Stimulated activated CD4-positive, alpha-beta T cell treated with anti-CD3 and anti-CD28 coated beads, Interleukin-1b, Interleukin-23, amount 100 ng/mL, for 48 hours (primary cell): ENCODE data around the gene ROBO1.
"Not testable (repeated sequence)": the region's sequence is repeated elsewhere in the genome, so short reads cannot be mapped to it uniquely, and the experiment has no call there.

Experiments used
- DNase-seq: peaks from one replicate; pipeline ENCODE4 v3.0.0-alpha.2; 2020

ROBO1 gene

DNA sequence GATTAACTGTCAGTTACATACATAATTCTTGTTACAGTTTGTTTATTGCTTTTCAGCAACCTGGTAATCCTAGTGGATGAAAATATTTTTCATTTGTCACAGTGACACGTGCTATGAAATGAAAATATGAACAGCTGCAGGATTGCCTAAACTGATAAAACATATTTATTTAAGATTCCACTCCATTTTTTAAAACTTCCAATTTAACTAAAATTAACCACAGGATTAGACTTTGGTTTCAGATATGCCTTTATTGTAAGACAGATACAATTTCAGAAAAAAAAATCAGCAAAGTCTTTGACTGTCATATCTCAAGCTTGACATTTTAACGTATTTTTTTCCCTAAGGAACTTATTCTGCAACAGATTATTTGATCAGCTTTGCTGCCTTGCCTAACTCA lies 550.7 kb downstream of the ROBO1 start:
- DNase-seq: no peak

DNA sequence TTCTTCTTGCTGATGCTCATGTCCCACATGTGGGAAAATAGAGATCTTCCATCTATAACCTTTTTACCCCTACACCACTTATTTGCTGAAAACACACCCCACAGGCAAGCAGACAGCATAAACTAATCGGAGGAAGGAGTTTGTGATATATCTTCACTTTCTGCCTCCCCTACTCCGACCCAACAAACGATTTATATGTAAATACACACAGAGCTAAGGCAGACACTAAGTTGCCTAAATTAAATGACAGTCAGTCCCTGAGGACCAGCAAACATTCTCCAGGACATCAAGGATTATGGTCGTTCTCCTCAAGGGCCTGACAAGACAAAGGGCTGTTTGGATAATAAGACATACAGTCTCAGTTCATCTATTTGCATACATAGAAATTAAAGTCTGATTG lies 552.5 kb downstream of the ROBO1 start:
- DNase-seq: no peak

DNA sequence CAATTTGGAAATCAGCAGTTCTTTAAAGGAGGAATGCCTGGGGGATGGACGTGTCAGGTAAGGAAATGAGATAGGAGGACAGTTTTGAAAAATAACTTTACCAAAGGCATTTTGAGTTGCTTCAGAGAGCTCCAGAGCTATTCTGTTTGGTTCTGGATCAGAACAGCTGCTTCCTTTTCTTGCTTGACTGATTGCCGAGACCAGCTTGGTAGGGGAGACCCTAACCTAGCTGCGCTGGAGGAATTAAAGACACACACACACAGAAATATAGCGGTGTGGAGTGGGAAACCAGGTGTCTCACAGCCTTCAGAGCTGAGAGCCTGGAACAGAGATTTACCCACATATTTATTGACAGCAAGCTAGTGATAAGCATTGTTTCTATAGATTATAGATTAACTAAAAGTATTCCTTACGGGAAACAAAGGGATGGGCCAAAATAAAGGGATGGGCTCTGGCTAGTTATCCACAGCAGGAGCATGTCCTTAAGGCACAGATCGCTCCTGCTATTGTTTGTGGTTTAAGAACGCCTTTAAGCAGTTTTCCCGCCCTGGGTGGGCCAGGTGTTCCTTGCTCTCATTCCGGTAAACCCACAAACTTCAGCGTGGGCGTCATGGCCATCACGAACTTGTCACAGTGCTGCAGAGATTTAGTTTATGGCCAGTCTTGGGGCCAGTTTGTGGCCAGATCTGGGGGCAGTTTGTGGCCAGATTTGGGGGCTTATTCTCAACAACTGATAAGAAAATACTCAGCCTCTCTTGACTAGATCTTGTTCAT lies 556.0 kb downstream of the ROBO1 start:
- DNase-seq: no peak

GRCh38 chr3:79204351-79204750 lies 563.4 kb downstream of the ROBO1 start:
- no peak for DNase-seq

GRCh38 chr3:79203144-79203519 lies 564.7 kb downstream of the ROBO1 start:
- no peak for DNase-seq

GRCh38 chr3:79202471-79203143 lies 565.2 kb downstream of the ROBO1 start:
- DNase-seq: no peak

DNA sequence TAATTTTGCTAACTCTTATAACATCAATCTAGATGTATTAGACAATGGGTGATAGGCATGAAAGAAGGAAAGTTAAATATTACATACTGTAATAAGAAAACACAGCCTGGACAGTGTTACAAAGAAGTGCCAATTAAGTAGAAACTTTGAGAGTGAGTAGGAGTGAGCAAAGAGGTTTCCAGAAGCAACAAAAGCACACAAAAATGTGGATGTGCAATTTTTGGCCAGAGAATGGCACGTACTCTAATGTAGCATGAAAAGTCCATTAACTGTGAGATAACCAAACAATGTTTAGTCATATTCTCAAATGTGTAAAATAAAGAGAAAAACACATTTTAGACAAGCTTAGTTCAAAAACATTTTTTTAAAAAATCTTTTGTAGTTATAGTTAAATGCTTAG lies 567.3 kb downstream of the ROBO1 start:
- DNase-seq: no peak

DNA sequence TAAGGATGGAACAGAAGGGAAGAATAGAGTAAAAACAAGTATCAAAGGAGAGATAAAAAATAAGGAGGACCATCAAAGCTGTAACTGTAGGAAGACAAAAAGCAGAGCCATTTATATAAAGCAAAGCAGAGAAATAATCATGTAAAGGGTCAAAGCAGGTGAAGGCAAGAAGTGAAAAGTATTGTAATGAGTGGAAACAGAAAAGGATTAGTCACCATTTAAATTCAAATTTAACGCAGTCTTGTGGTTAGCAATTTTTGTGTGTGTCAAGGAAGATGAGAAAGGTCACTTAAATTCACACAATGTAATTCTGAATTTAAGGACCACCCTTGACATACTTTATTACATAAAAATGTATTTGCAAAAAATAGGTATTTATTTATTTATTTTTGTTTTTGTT lies 567.8 kb downstream of the ROBO1 start:
- no peak for DNase-seq

DNA sequence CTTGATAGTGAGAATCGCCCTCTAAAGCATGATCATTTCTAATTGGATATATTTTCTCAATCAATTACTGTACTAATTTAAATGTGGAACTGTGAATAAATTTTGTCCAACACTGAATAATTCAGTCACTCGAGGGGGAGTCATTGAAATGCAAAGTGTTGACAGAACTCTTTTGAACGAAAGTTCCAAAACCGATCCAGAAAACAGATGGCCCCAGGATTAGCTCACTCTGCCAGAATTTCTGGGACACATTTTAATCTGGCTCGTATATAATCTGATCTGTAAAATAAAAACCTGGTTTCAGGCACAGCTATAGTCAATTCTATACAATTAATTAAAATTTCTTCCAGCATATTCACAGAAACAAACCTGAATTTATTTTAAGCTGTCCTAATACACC lies 580.4 kb downstream of the ROBO1 start:
- no peak for DNase-seq

DNA sequence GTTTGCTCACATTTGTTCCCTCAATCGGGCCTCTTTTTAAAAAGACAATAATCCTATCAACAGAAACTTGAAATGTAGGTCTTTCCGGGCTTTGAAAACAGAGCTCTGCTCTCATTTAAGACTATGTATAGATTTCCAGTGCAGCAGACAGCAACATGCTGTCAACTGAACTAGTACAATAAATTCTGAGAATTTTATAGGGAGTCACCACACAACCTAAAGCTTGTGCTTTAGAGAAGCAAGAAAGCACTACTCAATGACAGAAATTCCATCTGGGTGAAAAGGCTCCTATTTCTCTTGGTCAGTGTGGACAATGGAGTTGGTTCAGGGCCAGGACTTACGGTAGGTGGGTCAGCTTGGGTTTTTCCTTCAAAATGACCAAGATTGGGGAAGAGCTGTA lies 583.5 kb downstream of the ROBO1 start:
- DNase-seq: no peak

DNA sequence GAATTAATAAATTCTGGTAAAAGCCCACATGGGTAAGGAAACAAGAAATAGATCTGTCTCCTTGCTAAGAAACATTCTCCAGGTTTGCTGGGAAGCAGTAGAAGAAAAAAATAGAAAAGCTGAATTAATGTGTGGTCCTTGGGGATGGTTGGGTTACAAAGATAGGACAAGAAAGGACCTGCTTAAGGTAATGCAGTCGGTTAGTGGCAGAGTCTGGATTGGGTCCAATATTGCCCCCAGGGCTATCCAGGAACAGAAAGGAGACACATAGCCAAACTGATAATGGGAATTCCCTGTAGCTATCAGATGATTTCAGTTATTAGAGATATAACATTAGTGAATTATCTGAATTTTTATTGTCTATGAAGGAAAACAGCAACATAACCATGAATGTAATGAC lies 584.3 kb downstream of the ROBO1 start:
- DNase-seq: no peak

DNA sequence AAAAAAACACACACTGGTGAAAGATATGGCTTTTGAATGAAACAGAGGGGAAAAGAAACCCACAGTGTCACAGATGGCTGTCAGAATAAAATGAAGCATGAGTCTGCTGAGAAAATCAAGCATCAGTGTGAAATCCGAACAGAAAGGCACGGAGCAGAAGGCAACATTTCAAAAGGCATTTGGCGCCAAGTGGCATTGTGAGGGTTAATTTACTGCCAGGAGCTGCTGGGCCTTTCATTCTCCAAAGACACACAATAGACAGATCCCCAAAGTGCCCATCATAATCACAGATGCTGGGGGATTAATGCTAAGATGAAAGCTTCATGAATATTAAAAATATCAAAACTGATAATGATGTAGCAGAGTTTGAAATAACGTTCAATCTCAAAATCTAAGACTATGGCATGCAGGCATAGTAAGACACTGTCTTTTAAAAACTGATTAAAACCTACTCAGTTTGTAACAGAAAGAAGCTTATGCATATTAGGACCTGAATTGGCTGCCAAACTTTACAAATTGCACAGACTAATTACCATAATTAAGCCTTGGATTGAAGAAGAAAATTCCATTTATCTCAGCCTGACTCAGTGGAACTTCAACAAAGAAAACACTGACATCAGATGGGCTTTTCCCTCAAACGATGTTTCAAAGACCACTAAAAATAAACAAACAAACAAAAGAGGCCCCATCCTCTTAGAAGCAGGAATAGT lies 589.2 kb downstream of the ROBO1 start:
- DNase-seq: no peak

- DNase-seq: no peak
Measured at GRCh38 chr3:79175870-79176269, 591.9 kb downstream of the ROBO1 start.

DNA sequence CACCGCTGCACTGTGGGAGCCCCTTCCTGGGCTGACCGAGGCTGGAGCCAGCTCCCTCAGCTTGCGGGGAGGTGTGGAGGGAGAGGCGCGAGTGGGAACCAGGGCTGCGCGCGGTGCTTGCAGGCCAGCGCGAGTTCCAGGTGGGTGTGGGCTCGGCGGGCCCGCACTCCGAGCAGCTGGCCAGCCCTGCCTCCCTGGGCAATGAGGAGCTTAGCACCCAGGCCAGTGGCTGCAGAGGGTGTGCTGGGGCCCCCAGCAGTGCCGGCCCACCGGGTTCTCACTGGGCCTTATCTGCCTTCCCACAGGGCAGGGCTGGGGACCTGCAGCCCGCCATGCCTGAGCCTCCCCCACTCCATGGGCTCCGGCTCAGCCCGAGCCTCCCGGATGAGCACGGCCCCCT lies 594.5 kb downstream of the ROBO1 start:
- DNase-seq: not testable (repeated sequence)

- no peak for DNase-seq
Measured at GRCh38 chr3:79172241-79172640, 595.6 kb downstream of the ROBO1 start.

DNA sequence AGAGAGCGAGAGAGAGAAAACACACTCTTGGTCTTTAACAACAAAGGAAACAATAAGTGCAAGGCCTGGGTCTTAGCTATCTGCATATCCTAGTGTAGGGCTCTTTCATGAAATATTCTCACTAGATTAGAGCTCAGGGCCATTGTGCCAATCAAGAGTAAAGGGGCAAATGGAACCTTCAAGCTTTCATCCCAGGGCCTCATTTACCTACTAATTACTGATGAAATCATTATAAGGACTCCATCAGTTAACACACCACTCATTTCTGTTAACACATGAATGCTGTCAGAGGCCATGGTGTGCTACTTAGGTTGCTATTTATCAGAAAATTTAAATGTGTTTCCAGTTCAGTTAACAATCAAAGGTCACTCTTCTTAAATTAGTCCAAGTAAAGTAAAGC lies 597.8 kb downstream of the ROBO1 start:
- DNase-seq: no peak

DNA sequence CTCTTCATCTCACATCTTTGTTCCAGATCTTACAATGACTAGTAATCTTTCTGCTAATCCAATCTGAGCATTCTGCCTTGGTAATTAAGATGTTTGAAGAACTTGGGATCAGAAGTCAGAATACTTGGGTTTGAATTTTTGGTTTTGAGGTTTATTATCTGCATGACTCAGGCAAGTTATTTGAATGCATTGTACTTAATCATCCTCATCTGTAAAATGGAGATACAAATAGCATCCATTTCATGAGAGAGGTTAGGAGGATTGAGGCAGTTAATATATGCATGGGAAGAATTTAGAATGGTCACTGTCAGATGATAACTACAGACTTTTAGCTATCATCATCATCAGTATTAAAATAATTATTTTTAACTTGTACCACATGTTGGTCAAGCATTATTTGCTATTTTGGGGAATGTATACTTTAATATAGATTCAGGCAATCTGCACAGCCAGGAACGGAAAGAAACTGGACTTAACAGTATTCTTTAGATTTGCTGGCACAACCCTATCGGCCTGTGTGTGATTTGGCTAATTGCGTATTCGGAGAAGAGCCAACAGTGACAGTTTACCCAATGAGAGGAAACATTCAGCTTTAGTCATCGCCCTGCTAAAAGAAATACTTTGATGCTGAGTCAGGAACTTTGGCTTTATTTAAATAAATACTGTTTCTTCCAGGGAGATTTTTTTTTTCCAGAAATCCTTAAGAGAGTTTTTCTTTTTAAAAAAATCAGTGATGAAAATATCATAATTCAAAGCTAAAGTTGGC lies 600.0 kb downstream of the ROBO1 start:
- no peak for DNase-seq

- DNase-seq: no peak
Measured at GRCh38 chr3:79162653-79163052, 605.1 kb downstream of the ROBO1 start.

DNA sequence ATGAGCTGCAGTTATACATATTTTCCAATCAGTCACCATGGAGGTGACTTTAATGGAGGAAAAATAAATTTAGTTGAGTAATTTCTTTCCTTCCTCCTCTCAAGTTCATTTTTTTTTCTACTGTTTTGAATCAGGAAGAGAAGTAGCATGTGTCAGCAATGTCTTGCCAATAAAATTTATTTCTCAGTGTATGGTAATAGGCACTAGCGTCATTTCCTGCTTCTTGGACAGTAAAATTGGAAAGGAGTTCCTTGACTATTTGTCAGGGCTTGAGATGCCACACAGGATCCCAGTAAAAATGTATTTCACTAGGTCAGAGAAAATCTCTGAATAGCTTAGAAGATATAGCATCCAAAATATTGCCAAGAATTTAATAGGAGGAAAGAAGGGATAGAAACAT lies 605.9 kb downstream of the ROBO1 start:
- no peak for DNase-seq

GRCh38 chr3:79160421-79160820 lies 607.4 kb downstream of the ROBO1 start:
- DNase-seq: no peak

DNA sequence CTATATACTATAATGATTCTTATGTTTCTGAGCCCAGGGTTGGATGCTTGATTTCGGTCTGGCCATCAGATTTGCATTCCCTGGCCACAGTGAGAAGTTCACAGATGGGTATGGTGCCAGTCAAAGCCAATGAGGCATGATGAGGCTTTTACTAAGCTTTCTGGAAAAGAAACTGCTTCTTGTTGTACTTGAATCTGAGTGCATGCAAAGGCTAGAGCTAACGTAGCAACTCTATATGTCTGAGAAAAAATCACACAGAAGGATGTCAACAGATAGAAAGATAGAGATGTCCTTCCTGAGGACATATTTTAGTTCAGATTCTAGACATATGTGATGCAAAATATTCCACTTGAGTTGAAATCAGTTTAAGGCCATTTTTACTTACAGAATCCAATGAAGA lies 608.1 kb downstream of the ROBO1 start:
- DNase-seq: no peak

GRCh38 chr3:79157191-79157590 lies 610.6 kb downstream of the ROBO1 start:
- no peak for DNase-seq

DNA sequence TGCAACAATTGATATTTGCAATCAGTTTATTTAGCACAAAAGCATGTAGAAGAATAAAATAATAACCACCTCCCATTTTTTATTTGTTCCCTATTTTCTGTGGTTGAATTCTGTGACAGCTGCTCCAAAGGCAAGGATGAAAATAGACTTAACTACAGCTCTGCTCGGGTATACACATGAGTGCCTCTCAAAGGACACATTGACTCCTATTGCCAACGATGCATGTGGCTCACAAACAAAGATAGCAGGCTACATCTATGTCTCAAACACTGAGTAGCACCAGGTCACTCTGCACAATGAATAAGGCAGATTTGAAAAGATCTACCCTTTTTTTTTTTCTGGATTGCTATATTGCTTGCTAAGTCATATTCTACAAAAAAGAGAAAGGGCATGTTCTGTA lies 612.9 kb downstream of the ROBO1 start:
- no peak for DNase-seq
